H9 (cell line): ENCODE measurements around the gene DENND1A. TPM values are rescaled to one million over a fixed set of nuclear protein-coding genes. Genes with fewer than 3 reads are reported as not detected.

Experiments used
- DNase-seq: peaks from one replicate; pipeline ENCODE4 v3.0.0-alpha.2; 2017
- H2AFZ ChIP-seq: one replicate; pipeline ENCODE4 v1.6.1; 2013; ENCODE audit warnings: mild to moderate bottlenecking, low read length, control low read depth, moderate library complexity
- H2AK5ac ChIP-seq: 2 replicates; pipeline ENCODE4 v1.6.1; 2013; ENCODE audit warnings: low read length, control low read depth, mixed read lengths; ENCODE audit not compliant: insufficient read length
- H2BK120ac ChIP-seq: one replicate; pipeline ENCODE4 v1.6.1; 2013; ENCODE audit warnings: low read depth, mild to moderate bottlenecking, low read length, control low read depth, inconsistent platforms; ENCODE audit not compliant: poor library complexity, severe bottlenecking
- H2BK12ac ChIP-seq: 2 replicates; pipeline ENCODE4 v1.6.1; 2013; ENCODE audit warnings: low read length, control low read depth, mixed read lengths, low read depth; ENCODE audit not compliant: insufficient read length
- H2BK15ac ChIP-seq: 2 replicates; pipeline ENCODE4 v1.6.1; 2013; ENCODE audit warnings: low read depth, low read length, control low read depth
- H2BK20ac ChIP-seq: one replicate; pipeline ENCODE4 v1.6.1; 2013; ENCODE audit warnings: low read depth, mild to moderate bottlenecking, low read length, control low read depth, inconsistent platforms; ENCODE audit not compliant: poor library complexity, severe bottlenecking
- H2BK5ac ChIP-seq: 2 replicates; pipeline ENCODE4 v1.6.1; 2013; ENCODE audit warnings: low read length, control low read depth, mixed read lengths; ENCODE audit not compliant: insufficient read length
- H3K14ac ChIP-seq: 2 replicates; pipeline ENCODE4 v1.6.1; 2013; ENCODE audit warnings: low read length, control low read depth; ENCODE audit not compliant: insufficient read depth
- H3K18ac ChIP-seq: 2 replicates; pipeline ENCODE4 v1.6.1; 2013; ENCODE audit warnings: low read depth, mild to moderate bottlenecking, mixed read lengths, low read length, control low read depth; ENCODE audit not compliant: insufficient read length
- H3K23ac ChIP-seq: 2 replicates; pipeline ENCODE4 v1.6.1; 2013; ENCODE audit warnings: low read length, control low read depth, mixed read lengths, low read depth; ENCODE audit not compliant: insufficient read length
- H3K23me2 ChIP-seq: 2 replicates; pipeline ENCODE4 v1.6.1; 2013; ENCODE audit warnings: low read depth, mild to moderate bottlenecking, mixed read lengths, low read length, control low read depth; ENCODE audit not compliant: insufficient read length, poor library complexity, severe bottlenecking
- H3K27ac ChIP-seq: 2 replicates; pipeline ENCODE4 v1.5.1; 2013; ENCODE audit warnings: low read length, control low read depth, mixed read lengths, low read depth; ENCODE audit not compliant: insufficient read length
- H3K27me3 ChIP-seq: 2 replicates; pipeline ENCODE4 v1.6.1; 2013; ENCODE audit warnings: low read length, control low read depth, inconsistent platforms; ENCODE audit not compliant: insufficient read depth
- H3K4ac ChIP-seq: 2 replicates; pipeline ENCODE4 v1.6.1; 2013; ENCODE audit warnings: low read depth, mild to moderate bottlenecking, control low read depth, inconsistent platforms, low read length, moderate library complexity
- H3K4me1 ChIP-seq: 2 replicates; pipeline ENCODE4 v1.6.1; 2013; ENCODE audit warnings: low read length, control low read depth, inconsistent platforms; ENCODE audit not compliant: insufficient read depth
- H3K4me2 ChIP-seq: 2 replicates; pipeline ENCODE4 v1.6.1; 2013; ENCODE audit warnings: low read length, control low read depth, mixed read lengths; ENCODE audit not compliant: insufficient read length, insufficient read depth
- H3K56ac ChIP-seq: 2 replicates; pipeline ENCODE4 v1.6.1; 2013; ENCODE audit warnings: low read depth, mild to moderate bottlenecking, mixed read lengths, low read length, control low read depth; ENCODE audit not compliant: insufficient read length
- H3K79me1 ChIP-seq: 2 replicates; pipeline ENCODE4 v1.6.1; 2013; ENCODE audit warnings: low read depth, mild to moderate bottlenecking, moderate library complexity, low read length, control low read depth, inconsistent platforms; ENCODE audit not compliant: insufficient read depth, poor library complexity, severe bottlenecking
- H3K79me2 ChIP-seq: 2 replicates; pipeline ENCODE4 v1.6.1; 2013; ENCODE audit warnings: low read length, control low read depth, inconsistent platforms; ENCODE audit not compliant: insufficient read depth
- H3K9ac ChIP-seq: 2 replicates; pipeline ENCODE4 v1.6.1; 2013; ENCODE audit warnings: low read length, control low read depth, mixed read lengths; ENCODE audit not compliant: insufficient read length; ENCODE audit errors: extremely low read depth
- H3K9me3 ChIP-seq: one replicate; pipeline ENCODE4 v1.6.1; 2013; ENCODE audit warnings: low read depth, low read length, inconsistent platforms; ENCODE audit not compliant: control insufficient read depth
- H3T11ph ChIP-seq: one replicate; pipeline ENCODE4 v1.6.1; 2013; ENCODE audit warnings: mild to moderate bottlenecking, low read length, control low read depth, inconsistent platforms
- H4K20me1 ChIP-seq: one replicate; pipeline ENCODE4 v1.6.1; 2013; ENCODE audit not compliant: control insufficient read depth, insufficient read length, insufficient read depth
- H4K5ac ChIP-seq: 2 replicates; pipeline ENCODE4 v1.6.1; 2013; ENCODE audit warnings: low read depth, mild to moderate bottlenecking, mixed read lengths, low read length, control low read depth; ENCODE audit not compliant: insufficient read length
- H4K8ac ChIP-seq: replicated peaks from 2 replicates; pipeline ENCODE4 v1.6.1; 2013; ENCODE audit warnings: low read length, control low read depth, mixed read lengths, low read depth; ENCODE audit not compliant: insufficient read length
- H4K91ac ChIP-seq: 2 replicates; pipeline ENCODE4 v1.6.1; 2013; ENCODE audit warnings: low read depth, mild to moderate bottlenecking, moderate library complexity, mixed read lengths, low read length, control low read depth; ENCODE audit not compliant: insufficient read length
- H3K27ac Mint-ChIP-seq, 3 experiments: 2 replicates in 2 of 3; 3 replicates in 1 of 3; pipeline ENCODE4 v1.8.0; 2020 to 2021; ENCODE audit warnings: mixed read lengths in 3 of 3, mild to moderate bottlenecking in 1 of 3, moderate library complexity in 1 of 3
- H3K27me3 Mint-ChIP-seq: 2 replicates; pipeline ENCODE4 v1.8.0; 2021; ENCODE audit warnings: low read depth, mild to moderate bottlenecking, moderate library complexity, mixed read lengths
- H3K36me3 Mint-ChIP-seq, 3 experiments: 2 replicates in 2 of 3; 3 replicates in 1 of 3; pipeline ENCODE4 v1.8.0; 2020 to 2021; ENCODE audit warnings: low read depth in 3 of 3, mixed read lengths in 3 of 3; ENCODE audit not compliant: insufficient read depth in 1 of 3
- H3K4me1 Mint-ChIP-seq, 2 experiments: 2 replicates each; pipeline ENCODE4 v1.8.0; 2020; ENCODE audit warnings: mixed read lengths in 2 of 2
- H3K4me3 Mint-ChIP-seq, 2 experiments: 2 replicates in 1 of 2; 3 replicates in 1 of 2; pipeline ENCODE4 v1.8.0; 2020 to 2021; ENCODE audit warnings: mild to moderate bottlenecking in 2 of 2, mixed read lengths in 2 of 2, moderate library complexity in 1 of 2
- H3K9me3 Mint-ChIP-seq, 2 experiments: 2 replicates in 1 of 2; 3 replicates in 1 of 2; pipeline ENCODE4 v1.8.0; 2020; ENCODE audit warnings: mild to moderate bottlenecking in 2 of 2, mixed read lengths in 2 of 2, moderate library complexity in 1 of 2
- CTCF ChIP-seq: fragments of 200-600 bp; sonication (generic); conservative IDR thresholded peaks from 3 replicates; pipeline ENCODE4 v1.8.0; 2021; ENCODE audit warnings: antibody characterized with exemption, mild to moderate bottlenecking
- WGBS: extraction: QIAGEN DNeasy Blood & Tissue Kit; methylation state at CpG from one replicate; pipeline ENCODE4 v1.1.7; 2013; ENCODE audit warnings: missing lambda C conversion rate, low lambda C conversion rate, mixed read lengths; ENCODE audit not compliant: insufficient read length; ENCODE audit errors: extremely low coverage; 5-methylcytosine and 5-hydroxymethylcytosine counted together
- total RNA-seq: library from RNA; stranded (reverse); gene quantifications from 2 replicates; pipeline ENCODE4 v1.2.1, GENCODE V29; 2021

DENND1A gene
- total RNA-seq, 1 experiment from 2014 or later = 20.4 TPM

- Histone ChIP-seq H3T11ph (no peak overlapping the region), H4K8ac (no peak overlapping the region), H2BK5ac (no peak overlapping the region), H3K56ac (no peak overlapping the region), H3K9me3 (no peaks in the 10 kb centered on the region), H2AK5ac (no peak overlapping the region), H3K18ac (no peak overlapping the region), H3K23me2 (no peaks in the 10 kb centered on the region), H3K79me1 (no peaks in the 10 kb centered on the region), H3K27me3 (no peaks in the 10 kb centered on the region), H3K23ac (no peak overlapping the region), H3K9ac (no peak overlapping the region), H4K20me1 (no peaks in the 10 kb centered on the region), H3K27ac (no peak overlapping the region), H2BK20ac (no peak overlapping the region), H4K91ac (no peak overlapping the region), H2AFZ (no peak overlapping the region), H3K4me2 (no peak overlapping the region), H2BK12ac (no peak overlapping the region), H3K4ac (no peak overlapping the region), H2BK120ac (no peak overlapping the region), H2BK15ac (no peak overlapping the region), H3K14ac (no peak overlapping the region), H3K79me2 (0 out of 2 replicates have a peak, but pooled peaks cover 1% of the 10 kb centered on the region), H4K5ac (no peak overlapping the region), H3K4me1 (no peaks in the 10 kb centered on the region; the same call in 1 of the 2 replicates)
- Mint-ChIP-seq H3K27ac (no peak overlapping the region), H3K36me3 (no peaks in the 10 kb centered on the region), H3K9me3 (no peaks in the 10 kb centered on the region), H3K4me3 (no peak overlapping the region), H3K4me1 (peaks cover 19 to 20% of the 10 kb centered on the region in 2 experiments), H3K27me3 (no peaks in the 10 kb centered on the region)
- no CpG with 5 or more reads among the region's 2 CpGs for WGBS
- no peak for TF ChIP-seq CTCF
- no peak for DNase-seq
Measured at GRCh38 chr9:123821619-123822018, 108.3 kb downstream of the DENND1A start.
